ENCODE results near the gene CWF19L1.
"Not testable (repeated sequence)": the region's sequence is repeated elsewhere in the genome, so short reads cannot be mapped to it uniquely, and the experiment has no call there.

The CWF19L1 gene

GRCh38 chr10:100304414-100304813 lies 37.0 kb upstream of the CWF19L1 start:
- TF ChIP-seq CTCF (IDR thresholded peaks at IDR 0.05; ENCODE audit: low read depth, low read length, missing control alignments): no peak

GRCh38 chr10:100303724-100304319 lies 36.4 kb upstream of the CWF19L1 start:
- in situ Hi-C loops (cut with HindIII; ENCODE audit: low pct_ligation_motif_present, low sequenced_read_pairs): no loop called here
- no peaks in the 10 kb centered on the region for H3K36me3 ChIP-seq (replicated peaks)
- no peak overlapping the region for H3K27ac ChIP-seq
- H3K27me3 ChIP-seq (replicated peaks): no peaks in the 10 kb centered on the region
- peak; percentile 71 for TF ChIP-seq CTCF (IDR thresholded peaks at IDR 0.05; ENCODE audit: low read depth, low read length, missing control alignments)
- no peak for DNase-seq
- no peak overlapping the region for H3K4me3 ChIP-seq (ENCODE audit: low read depth, low read length)

More at GRCh38 chr10:100304414-100304813, 37.0 kb upstream of the CWF19L1 start:
- Histone ChIP-seq H3K36me3 (replicated peaks) (no peaks in the 10 kb centered on the region), H3K4me3 (ENCODE audit: low read depth, low read length) (no peak overlapping the region), H3K27ac (no peak overlapping the region), H3K27me3 (replicated peaks) (no peaks in the 10 kb centered on the region)
- in situ Hi-C loops (cut with HindIII; ENCODE audit: low pct_ligation_motif_present, low sequenced_read_pairs): no loop called here
- DNase-seq: no peak

GRCh38 chr10:100301123-100301522 lies 33.7 kb upstream of the CWF19L1 start:
- H3K27ac ChIP-seq; H3K4me3 ChIP-seq (ENCODE audit: low read depth, low read length); DNase-seq; in situ Hi-C loops (cut with HindIII; ENCODE audit: low pct_ligation_motif_present, low sequenced_read_pairs); H3K36me3 ChIP-seq (replicated peaks); H3K27me3 ChIP-seq (replicated peaks): not testable (repeated sequence)

- Histone ChIP-seq H3K27ac (no peak overlapping the region), H3K4me3 (ENCODE audit: low read depth, low read length) (no peak overlapping the region), H3K27me3 (replicated peaks) (no peaks in the 10 kb centered on the region), H3K36me3 (replicated peaks) (no peaks in the 10 kb centered on the region)
- no peak for TF ChIP-seq CTCF (IDR thresholded peaks at IDR 0.05; ENCODE audit: low read depth, low read length, missing control alignments)
- DNase-seq: no peak
- in situ Hi-C loops (cut with HindIII; ENCODE audit: low pct_ligation_motif_present, low sequenced_read_pairs): no loop called here
Observed at GRCh38 chr10:100297242-100297641, 29.8 kb upstream of the CWF19L1 start.

- no peak for DNase-seq
- Histone ChIP-seq H3K36me3 (replicated peaks) (no peaks in the 10 kb centered on the region), H3K4me3 (ENCODE audit: low read depth, low read length) (no peak overlapping the region), H3K27ac (no peak overlapping the region), H3K27me3 (replicated peaks) (no peaks in the 10 kb centered on the region)
- in situ Hi-C loops (cut with HindIII; ENCODE audit: low pct_ligation_motif_present, low sequenced_read_pairs): no loop called here
- TF ChIP-seq CTCF (IDR thresholded peaks at IDR 0.05; ENCODE audit: low read depth, low read length, missing control alignments): no peak
Observed at GRCh38 chr10:100293066-100293465, 25.6 kb upstream of the CWF19L1 start.

- H3K36me3 ChIP-seq (replicated peaks); in situ Hi-C loops (cut with HindIII; ENCODE audit: low pct_ligation_motif_present, low sequenced_read_pairs); H3K4me3 ChIP-seq (ENCODE audit: low read depth, low read length); H3K27ac ChIP-seq; H3K27me3 ChIP-seq (replicated peaks): not testable (repeated sequence)
- DNase-seq: peak; percentile 11
Observed at GRCh38 chr10:100292300-100292699, 24.9 kb upstream of the CWF19L1 start.

- Histone ChIP-seq H3K4me3 (ENCODE audit: low read depth, low read length) (no peak overlapping the region), H3K27me3 (replicated peaks) (no peaks in the 10 kb centered on the region), H3K27ac (no peak overlapping the region), H3K36me3 (replicated peaks) (no peaks in the 10 kb centered on the region)
- in situ Hi-C loops (cut with HindIII; ENCODE audit: low pct_ligation_motif_present, low sequenced_read_pairs): no loop called here
- no peak for DNase-seq
- no peak for TF ChIP-seq CTCF (IDR thresholded peaks at IDR 0.05; ENCODE audit: low read depth, low read length, missing control alignments)
Observed at GRCh38 chr10:100291356-100291755, 23.9 kb upstream of the CWF19L1 start.

All from brain microvascular endothelial cell (primary cell).